HEK293T (cell line): Measurements from ENCODE around the gene XRCC6.

Experiments
- CTCF ChIA-PET: fragments of 350-600 bp; formaldehyde crosslinking; extraction: SDS; loops from one replicate; lab custom pipeline; 2021; ENCODE audit warnings: antibody characterized with exemption, inconsistent platforms; lab: Yijun Ruan, JAX
- POLR2A ChIA-PET: fragments of 350-600 bp; formaldehyde crosslinking; extraction: SDS; loops from one replicate; lab custom pipeline; 2020; ENCODE audit warnings: antibody characterized with exemption, inconsistent platforms; lab: Yijun Ruan, JAX
- DNase-seq: peaks from one replicate; pipeline ENCODE4 v3.0.0; 2012; ENCODE audit warnings: mixed read lengths; ENCODE audit errors: extremely low spot score
- ARNT ChIP-seq: fragments of 450-650 bp; IDR thresholded peaks from 2 replicates; pipeline ENCODE4 v1.6.1; 2017; ENCODE audit warnings: mild to moderate bottlenecking
- BHLHE40 ChIP-seq: fragments of 450-650 bp; IDR thresholded peaks from 2 replicates; pipeline ENCODE4 v1.6.1; 2016; ENCODE audit warnings: mild to moderate bottlenecking, moderate library complexity, borderline replicate concordance
- CTBP1 ChIP-seq: fragments of 450-650 bp; IDR thresholded peaks from 2 replicates; pipeline ENCODE4 v1.6.1; 2016; ENCODE audit warnings: borderline replicate concordance
- ELF4 ChIP-seq: fragments of 450-650 bp; IDR thresholded peaks from 2 replicates; pipeline ENCODE4 v1.6.1; 2017; ENCODE audit warnings: antibody characterized with exemption
- FOXA1 ChIP-seq: fragments of 450-650 bp; IDR thresholded peaks from 2 replicates; pipeline ENCODE4 v1.6.1; 2016; ENCODE audit warnings: mild to moderate bottlenecking
- FOXK2 ChIP-seq: fragments of 450-650 bp; IDR thresholded peaks from 2 replicates; pipeline ENCODE4 v1.6.1; 2016; ENCODE audit warnings: mild to moderate bottlenecking
- FOXM1 ChIP-seq: fragments of 450-650 bp; IDR thresholded peaks from 2 replicates; pipeline ENCODE4 v1.6.1; 2017; ENCODE audit warnings: mild to moderate bottlenecking, borderline replicate concordance
- HDGF ChIP-seq: fragments of 450-650 bp; IDR thresholded peaks from 2 replicates; pipeline ENCODE4 v1.6.1; 2017; ENCODE audit warnings: antibody characterized with exemption, borderline replicate concordance
- L3MBTL2 ChIP-seq: fragments of 450-650 bp; conservative IDR thresholded peaks from 2 replicates; pipeline ENCODE4 v1.6.1; 2016; ENCODE audit warnings: mild to moderate bottlenecking
- LEF1 ChIP-seq: fragments of 450-650 bp; IDR thresholded peaks from 2 replicates; pipeline ENCODE4 v1.6.1; 2017; ENCODE audit warnings: mild to moderate bottlenecking, borderline replicate concordance
- NFRKB ChIP-seq: fragments of 450-650 bp; IDR thresholded peaks from 2 replicates; pipeline ENCODE4 v1.6.1; 2016; ENCODE audit warnings: mild to moderate bottlenecking, moderate library complexity
- PKNOX1 ChIP-seq: fragments of 450-650 bp; IDR thresholded peaks from 2 replicates; pipeline ENCODE4 v1.6.1; 2016
- SP1 ChIP-seq: fragments of 450-650 bp; IDR thresholded peaks from 2 replicates; pipeline ENCODE4 v1.6.1; 2017
- SUZ12 ChIP-seq: fragments of 450-650 bp; IDR thresholded peaks from 2 replicates; pipeline ENCODE4 v1.6.1; 2016; ENCODE audit warnings: mild to moderate bottlenecking
- TARDBP ChIP-seq: fragments of 450-650 bp; IDR thresholded peaks from 2 replicates; pipeline ENCODE4 v1.6.1; 2016
- ZNF384 ChIP-seq: fragments of 450-650 bp; IDR thresholded peaks from 2 replicates; pipeline ENCODE4 v1.6.1; 2016

The XRCC6 gene

GRCh38 chr22:41638124-41638523, 17.0 kb downstream of the XRCC6 start:
- TF ChIP-seq CTBP1 (no peak), PKNOX1 (no peak), FOXA1 (no peak)
- ChIA-PET CTCF (no interaction called here), POLR2A (interaction anchor here (1.5 to 2.2 kb wide), 2 partner anchors 17 to 29 kb away, joined by 6 to 9 read pairs; partner anchors contain the start of genes DESI1 and XRCC6)
- DNase-seq, result no peak

- CTCF ChIA-PET, result no interaction called here
- no peak for DNase-seq
- no peak for TF ChIP-seq NFRKB
- no peak for TF ChIP-seq CTBP1
- TF ChIP-seq L3MBTL2, result no peak
- TF ChIP-seq FOXK2, result no peak
- TF ChIP-seq TARDBP, result no peak
- no peak for TF ChIP-seq SP1
- TF ChIP-seq SUZ12, result no peak
- TF ChIP-seq FOXM1, result no peak
- no peak for TF ChIP-seq ZNF384
- no peak for TF ChIP-seq HDGF
- no peak for TF ChIP-seq LEF1
- TF ChIP-seq BHLHE40, result no peak
- no peak for TF ChIP-seq FOXA1
- no peak for TF ChIP-seq ELF4
- no peak for TF ChIP-seq PKNOX1
- no peak for TF ChIP-seq ARNT
- POLR2A ChIA-PET, result interaction anchor here (1.0 to 2.2 kb wide), 3 partner anchors 18 to 49 kb away, joined by 3 to 9 read pairs (median 6); partner anchors contain the start of genes DESI1, PMM1 and XRCC6
These were observed 17.7 kb downstream of the XRCC6 start for GRCh38 chr22:41638748-41639147.

GRCh38 chr22:41641854-41642253, 20.8 kb downstream of the XRCC6 start:
- ChIA-PET CTCF (no interaction called here), POLR2A (no interaction called here)
- TF ChIP-seq TARDBP, result no peak
- no peak for TF ChIP-seq FOXM1
- no peak for TF ChIP-seq ELF4
- no peak for TF ChIP-seq L3MBTL2
- no peak for TF ChIP-seq HDGF
- TF ChIP-seq FOXK2, result no peak
- TF ChIP-seq ZNF384, result no peak
- no peak for TF ChIP-seq FOXA1
- no peak for TF ChIP-seq ARNT
- no peak for TF ChIP-seq BHLHE40
- TF ChIP-seq LEF1, result no peak
- no peak for TF ChIP-seq SP1
- no peak for TF ChIP-seq PKNOX1
- TF ChIP-seq NFRKB, result no peak
- no peak for TF ChIP-seq SUZ12
- no peak for DNase-seq

GRCh38 chr22:41642331-41643110, 21.4 kb downstream of the XRCC6 start:
- ChIA-PET POLR2A (no interaction called here), CTCF (no interaction called here)
- no peak for TF ChIP-seq BHLHE40
- DNase-seq, result no peak

GRCh38 chr22:41647771-41648170, 26.7 kb downstream of the XRCC6 start:
- ChIA-PET CTCF (no interaction called here), POLR2A (no interaction called here)
- no peak for DNase-seq
- TF ChIP-seq NFRKB, result no peak
- no peak for TF ChIP-seq ELF4
- TF ChIP-seq SUZ12, result no peak
- no peak for TF ChIP-seq BHLHE40
- TF ChIP-seq LEF1, result no peak

GRCh38 chr22:41648432-41648831, 27.3 kb downstream of the XRCC6 start:
- TF ChIP-seq BHLHE40 (no peak), ARNT (no peak), FOXK2 (no peak), L3MBTL2 (no peak), TARDBP (no peak), NFRKB (no peak), ZNF384 (no peak), PKNOX1 (no peak), SUZ12 (no peak), SP1 (no peak), FOXA1 (no peak), ELF4 (no peak), CTBP1 (no peak), HDGF (no peak)
- ChIA-PET POLR2A (interaction anchor here (0.7 to 1.2 kb wide), 3 partner anchors 15 to 27 kb away, joined by 3 read pairs; partner anchors contain the start of gene XRCC6), CTCF (no interaction called here)
- DNase-seq, result no peak
